Measurements from ENCODE around the gene ARPC2.

DNA sequence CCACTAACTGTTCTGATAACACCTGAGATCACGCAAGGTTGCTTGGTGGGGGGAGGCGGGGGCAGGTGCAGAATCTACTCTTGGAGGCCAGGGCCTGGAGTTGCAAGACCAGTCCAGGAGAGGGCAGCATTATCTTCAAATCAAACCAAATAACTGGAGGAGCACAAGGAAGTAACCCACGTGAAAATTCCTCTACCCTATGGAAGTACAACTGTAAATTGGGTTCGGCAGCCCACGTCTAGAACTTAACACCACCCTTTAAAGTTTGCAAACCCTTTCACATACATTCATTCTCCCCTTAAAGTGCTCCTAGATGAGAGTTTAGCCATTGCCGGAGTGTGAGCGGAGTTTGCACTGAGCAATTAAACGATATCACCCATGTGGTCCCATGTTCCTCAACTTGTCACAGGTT, 30.6 kb upstream of the ARPC2 start:
- no peak for TF ChIP-seq POLR2AphosphoS5 (IDR thresholded peaks at IDR 0.05)
- TF ChIP-seq, protein P1, sequence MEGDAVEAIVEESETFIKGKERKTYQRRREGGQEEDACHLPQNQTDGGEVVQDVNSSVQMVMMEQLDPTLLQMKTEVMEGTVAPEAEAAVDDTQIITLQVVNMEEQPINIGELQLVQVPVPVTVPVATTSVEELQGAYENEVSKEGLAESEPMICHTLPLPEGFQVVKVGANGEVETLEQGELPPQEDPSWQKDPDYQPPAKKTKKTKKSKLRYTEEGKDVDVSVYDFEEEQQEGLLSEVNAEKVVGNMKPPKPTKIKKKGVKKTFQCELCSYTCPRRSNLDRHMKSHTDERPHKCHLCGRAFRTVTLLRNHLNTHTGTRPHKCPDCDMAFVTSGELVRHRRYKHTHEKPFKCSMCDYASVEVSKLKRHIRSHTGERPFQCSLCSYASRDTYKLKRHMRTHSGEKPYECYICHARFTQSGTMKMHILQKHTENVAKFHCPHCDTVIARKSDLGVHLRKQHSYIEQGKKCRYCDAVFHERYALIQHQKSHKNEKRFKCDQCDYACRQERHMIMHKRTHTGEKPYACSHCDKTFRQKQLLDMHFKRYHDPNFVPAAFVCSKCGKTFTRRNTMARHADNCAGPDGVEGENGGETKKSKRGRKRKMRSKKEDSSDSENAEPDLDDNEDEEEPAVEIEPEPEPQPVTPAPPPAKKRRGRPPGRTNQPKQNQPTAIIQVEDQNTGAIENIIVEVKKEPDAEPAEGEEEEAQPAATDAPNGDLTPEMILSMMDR (IDR thresholded peaks at IDR 0.05), result peak; percentile 47 to 85 (median 84)
- TF ChIP-seq POLR2A (IDR thresholded peaks at IDR 0.05), result no peak
